GM10266 (cell line): ENCODE results near the gene MRPS27.

ENCODE experiments used
- DNase-seq: peaks from one replicate; pipeline ENCODE4 v3.0.0; 2012; ENCODE audit errors: extremely low spot score
- CTCF ChIP-seq: IDR thresholded peaks from 2 replicates; pipeline ENCODE4 v1.5.1; 2012; ENCODE audit warnings: mild to moderate bottlenecking, low read depth; ENCODE audit not compliant: control insufficient read depth, insufficient read depth; ENCODE audit errors: missing control alignments

The MRPS27 gene

GRCh38 chr5:72194846-72195245 is 125.2 kb downstream of the MRPS27 start:
- TF ChIP-seq CTCF: no peak
- peak; percentile 67 for DNase-seq

- TF ChIP-seq CTCF: no peak
- DNase-seq: no peak
These were observed 128.6 kb downstream of the MRPS27 start for GRCh38 chr5:72191404-72191803.

GRCh38 chr5:72189146-72189545 is 130.9 kb downstream of the MRPS27 start:
- TF ChIP-seq CTCF: no peak
- no peak for DNase-seq

- no peak for TF ChIP-seq CTCF
These were observed 131.9 kb downstream of the MRPS27 start for GRCh38 chr5:72188166-72188565.

GRCh38 chr5:72187388-72188075 is 132.5 kb downstream of the MRPS27 start:
- no peak for DNase-seq
- no peak for TF ChIP-seq CTCF

More at GRCh38 chr5:72188166-72188565, 131.9 kb downstream of the MRPS27 start:
- DNase-seq: no peak

GRCh38 chr5:72185496-72186329 is 134.3 kb downstream of the MRPS27 start:
- no peak for TF ChIP-seq CTCF
- no peak for DNase-seq

- no peak for TF ChIP-seq CTCF
- DNase-seq: no peak
These were observed 135.6 kb downstream of the MRPS27 start for GRCh38 chr5:72184408-72184807.
